Activated CD8-positive, alpha-beta memory T cell treated with anti-CD3 and anti-CD28 coated beads for 48 hours (primary cell): Measurements from ENCODE around the gene CEBPA.
"Not testable (repeated sequence)": the region's sequence is repeated elsewhere in the genome, so short reads cannot be mapped to it uniquely, and the experiment has no call there.

Source experiments
- DNase-seq, 3 experiments: peaks; one replicate each; pipeline ENCODE4 v3.0.0-alpha.2; 2020; ENCODE audit warnings: low read depth in 2 of 3, low spot score in 2 of 3

The CEBPA gene

DNA sequence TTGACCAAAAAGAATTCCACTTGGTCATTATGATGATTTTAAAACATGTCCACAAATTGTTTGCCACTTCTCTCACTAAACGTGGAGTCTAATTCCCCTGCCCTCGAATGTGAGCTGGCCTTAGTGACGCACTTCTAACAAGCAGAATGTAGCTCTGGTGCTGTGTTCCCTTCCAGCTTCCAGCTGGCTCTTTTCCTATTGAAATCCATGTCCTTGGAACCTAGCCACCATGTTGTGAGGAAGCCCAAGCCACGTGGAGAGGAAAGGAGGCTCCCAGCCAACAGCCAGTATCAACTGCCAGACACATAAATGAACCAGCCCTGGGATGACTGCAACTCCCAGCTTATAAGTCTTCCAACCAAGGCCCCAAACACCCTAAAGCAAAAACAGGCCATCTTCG lies 23.6 kb upstream of the CEBPA start:
- no peak for DNase-seq

DNA sequence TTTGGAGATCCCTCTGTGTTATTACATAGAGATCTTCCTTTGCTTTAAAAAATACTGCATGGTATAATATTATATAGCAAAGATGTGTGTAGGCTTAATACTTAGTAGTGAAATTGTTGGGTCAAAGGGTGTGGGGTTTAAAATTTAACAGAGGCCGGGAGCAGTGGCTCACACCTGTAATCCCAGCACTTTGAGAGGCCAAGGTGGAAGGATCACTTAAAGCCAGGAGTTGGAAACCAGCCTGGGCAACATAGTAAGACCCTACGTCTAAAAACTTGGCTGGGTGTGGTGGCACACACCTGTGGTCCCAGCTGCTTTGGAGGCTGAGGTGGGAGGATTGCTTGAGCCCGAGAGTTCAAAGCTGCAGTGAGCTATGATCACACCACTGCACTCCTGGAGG lies 22.3 kb upstream of the CEBPA start:
- no peak for DNase-seq

DNA sequence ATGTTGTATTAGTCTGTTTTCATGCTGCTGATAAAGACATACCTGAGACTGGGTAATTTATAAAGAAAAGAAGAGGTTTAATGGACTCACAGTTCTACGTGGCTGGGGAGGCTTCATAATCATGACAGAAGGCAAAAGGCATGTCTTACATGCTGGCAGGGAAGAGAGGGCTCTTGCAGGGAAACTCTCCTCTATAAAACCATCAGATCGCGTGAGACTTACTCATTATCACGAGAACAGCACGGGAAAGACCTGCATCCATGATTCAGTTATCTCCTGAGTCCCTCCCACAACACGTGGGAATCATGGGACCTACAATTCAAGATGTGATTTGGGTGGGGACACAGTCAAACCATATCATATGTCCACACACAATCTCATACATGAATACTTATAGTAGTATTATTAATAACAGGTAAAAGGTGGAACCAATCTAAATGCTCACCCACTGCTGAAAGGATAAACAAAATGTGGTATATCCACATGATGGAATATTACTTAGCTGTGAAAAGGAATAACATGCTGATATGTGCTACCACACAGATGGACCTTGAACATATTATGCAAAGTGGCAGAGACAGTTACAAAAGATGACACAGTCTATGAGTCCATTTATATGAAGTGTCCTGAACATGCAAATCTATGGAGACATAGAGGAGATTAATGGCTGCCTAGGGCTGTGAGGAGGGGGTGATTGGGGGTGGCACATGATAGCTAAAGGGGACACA lies 20.9 kb upstream of the CEBPA start:
- DNase-seq: no peak

DNA sequence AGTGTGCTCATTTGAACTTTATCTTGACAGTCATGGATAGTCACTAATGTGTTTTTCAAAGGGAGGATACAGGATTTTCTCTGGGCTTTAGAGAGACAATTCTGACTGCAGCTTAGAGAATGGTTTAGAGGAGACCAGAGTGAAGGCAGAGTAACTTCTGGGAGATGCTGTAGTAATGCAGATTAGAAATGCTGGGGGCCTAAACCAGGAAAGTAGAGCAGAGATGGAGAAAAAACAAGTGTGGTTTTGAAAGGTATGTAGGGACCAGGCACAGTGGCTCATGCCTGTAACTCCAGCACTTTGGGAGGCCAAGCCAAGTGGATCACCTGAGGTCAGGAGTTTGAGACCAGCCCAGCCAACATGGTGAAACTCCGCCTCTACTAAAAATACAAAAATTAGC lies 18.3 kb upstream of the CEBPA start:
- no peak for DNase-seq

- DNase-seq: not testable (repeated sequence)
Measured at GRCh38 chr19:33317991-33318390, 15.7 kb upstream of the CEBPA start.

DNA sequence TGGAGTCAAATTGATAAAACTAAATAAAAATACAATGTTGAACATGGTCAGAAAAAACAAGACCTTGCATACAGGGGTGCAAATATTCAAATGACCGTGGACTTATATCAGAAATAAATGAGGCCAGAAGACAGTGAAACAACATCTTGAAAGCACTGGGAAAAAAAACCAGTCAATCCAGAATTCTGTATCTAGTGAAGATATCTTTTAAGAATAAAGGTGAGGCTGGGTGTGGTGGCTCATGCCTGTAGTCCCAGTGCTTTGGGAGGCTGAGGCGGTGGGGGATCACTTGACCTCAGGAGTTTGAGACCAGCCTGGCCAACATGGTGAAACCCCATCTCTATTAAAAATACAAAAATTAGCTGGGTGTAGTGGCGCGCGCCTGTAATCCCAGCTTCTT lies 15.2 kb upstream of the CEBPA start:
- DNase-seq: no peak

DNA sequence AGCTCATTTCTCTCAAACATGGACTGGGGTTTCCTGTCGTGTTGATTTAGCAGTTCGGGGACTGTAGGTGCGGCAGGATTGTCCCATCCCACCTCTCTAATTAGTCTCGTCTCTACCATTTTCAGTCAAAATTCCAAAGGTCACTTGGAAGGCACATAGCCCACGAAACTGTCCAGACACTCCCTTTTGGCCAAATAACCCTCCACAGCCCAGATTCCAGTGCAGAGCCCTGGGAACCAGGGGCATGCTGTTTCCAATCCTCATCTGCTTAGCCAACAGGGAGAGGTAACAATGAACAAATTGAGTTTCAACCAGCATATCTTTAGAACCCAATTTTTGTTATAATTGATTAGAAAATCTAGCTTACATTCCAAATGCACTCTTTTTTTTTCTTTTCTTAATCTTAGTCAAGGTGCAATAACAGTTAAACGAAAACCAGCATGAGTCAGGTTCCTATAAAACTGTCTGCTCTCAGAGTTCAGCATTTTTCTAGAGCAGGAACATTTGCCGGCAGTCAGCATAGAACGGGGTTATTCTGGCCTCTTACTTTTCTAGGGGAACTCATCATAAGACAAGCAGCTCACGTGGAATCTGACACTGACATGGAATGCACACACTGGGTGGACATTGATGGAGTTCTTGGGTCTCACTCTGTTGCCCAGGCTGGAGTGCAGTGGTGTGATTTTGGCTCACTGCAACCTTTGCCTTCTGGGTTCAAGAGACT lies 14.4 kb upstream of the CEBPA start:
- no peak for DNase-seq

DNA sequence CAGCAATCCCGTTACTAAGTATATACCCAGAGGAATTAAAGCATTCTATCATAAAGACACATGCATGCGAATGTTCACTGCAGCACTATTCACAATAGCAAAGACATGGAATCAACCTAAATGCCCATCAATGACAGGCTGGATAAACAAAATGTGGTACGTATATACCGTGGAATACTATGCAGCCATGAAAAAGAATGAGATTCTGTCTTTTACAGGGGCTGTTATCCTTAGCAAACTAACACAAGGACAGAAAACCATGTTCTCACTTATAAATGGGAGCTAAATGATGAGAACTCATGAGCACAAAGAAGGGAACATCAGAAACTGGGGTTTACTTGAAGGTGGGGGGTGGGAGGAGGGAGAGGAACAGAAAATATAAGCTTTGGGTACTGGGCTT lies 10.5 kb upstream of the CEBPA start:
- DNase-seq: not testable (repeated sequence)

DNA sequence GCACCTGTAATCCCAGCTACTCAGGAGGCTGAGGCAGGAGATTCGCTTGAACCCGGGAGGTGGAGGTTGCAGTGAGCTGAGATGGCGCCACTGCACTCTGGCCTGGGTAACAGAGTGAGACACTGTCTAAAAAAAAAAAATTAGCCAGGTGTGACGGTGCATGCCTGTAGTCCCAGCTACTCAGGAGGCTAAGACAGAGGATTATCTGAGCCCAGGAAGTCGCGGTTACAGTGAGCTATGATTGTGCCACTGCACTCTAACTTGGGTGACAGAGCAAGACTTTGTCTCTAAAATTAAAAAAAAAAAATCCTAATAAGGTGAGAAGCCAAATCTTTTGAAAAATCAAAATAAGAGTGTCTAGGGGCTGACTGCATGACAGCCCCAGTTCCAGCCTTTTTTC lies 9.7 kb upstream of the CEBPA start:
- DNase-seq: no peak

GRCh38 chr19:33311326-33311682 lies 9.0 kb upstream of the CEBPA start:
- DNase-seq: no peak

DNA sequence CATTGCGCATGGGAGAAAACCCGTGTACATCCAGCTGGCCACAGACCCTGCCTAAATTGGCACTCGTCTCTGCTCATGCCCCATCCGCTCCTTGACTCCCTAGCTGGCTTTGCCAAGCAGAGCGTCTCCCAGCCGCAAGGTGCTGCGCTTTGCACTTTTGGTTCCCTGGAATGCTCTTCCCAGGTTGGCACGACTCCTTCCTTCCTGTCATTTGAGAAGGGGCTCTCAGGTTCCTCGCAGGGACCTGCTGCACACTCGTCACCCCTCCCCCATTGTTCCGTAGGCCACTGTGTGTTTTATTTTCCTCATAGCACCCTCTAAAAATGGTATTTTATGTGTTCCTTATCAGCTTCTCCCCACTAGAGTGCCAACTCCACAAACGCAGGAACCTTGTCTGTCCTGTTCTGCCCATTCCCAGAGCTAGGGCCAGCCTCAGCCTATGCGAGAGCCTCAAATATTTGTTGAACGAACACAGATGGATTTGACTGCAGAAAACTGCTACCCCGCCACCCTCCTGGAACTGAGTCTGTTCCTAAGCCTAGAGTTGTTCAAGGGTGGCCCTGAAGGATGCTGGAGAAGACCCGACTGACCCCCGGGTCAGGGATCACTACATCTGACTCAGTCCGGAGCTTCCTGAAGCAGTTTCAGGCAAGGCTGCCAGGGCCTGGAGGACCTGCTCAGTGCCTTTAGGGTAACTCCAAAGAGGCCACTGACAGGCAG lies 8.4 kb upstream of the CEBPA start:
- no peak for DNase-seq

- no peak for DNase-seq
Measured at GRCh38 chr19:33309826-33310225, 7.5 kb upstream of the CEBPA start.

DNA sequence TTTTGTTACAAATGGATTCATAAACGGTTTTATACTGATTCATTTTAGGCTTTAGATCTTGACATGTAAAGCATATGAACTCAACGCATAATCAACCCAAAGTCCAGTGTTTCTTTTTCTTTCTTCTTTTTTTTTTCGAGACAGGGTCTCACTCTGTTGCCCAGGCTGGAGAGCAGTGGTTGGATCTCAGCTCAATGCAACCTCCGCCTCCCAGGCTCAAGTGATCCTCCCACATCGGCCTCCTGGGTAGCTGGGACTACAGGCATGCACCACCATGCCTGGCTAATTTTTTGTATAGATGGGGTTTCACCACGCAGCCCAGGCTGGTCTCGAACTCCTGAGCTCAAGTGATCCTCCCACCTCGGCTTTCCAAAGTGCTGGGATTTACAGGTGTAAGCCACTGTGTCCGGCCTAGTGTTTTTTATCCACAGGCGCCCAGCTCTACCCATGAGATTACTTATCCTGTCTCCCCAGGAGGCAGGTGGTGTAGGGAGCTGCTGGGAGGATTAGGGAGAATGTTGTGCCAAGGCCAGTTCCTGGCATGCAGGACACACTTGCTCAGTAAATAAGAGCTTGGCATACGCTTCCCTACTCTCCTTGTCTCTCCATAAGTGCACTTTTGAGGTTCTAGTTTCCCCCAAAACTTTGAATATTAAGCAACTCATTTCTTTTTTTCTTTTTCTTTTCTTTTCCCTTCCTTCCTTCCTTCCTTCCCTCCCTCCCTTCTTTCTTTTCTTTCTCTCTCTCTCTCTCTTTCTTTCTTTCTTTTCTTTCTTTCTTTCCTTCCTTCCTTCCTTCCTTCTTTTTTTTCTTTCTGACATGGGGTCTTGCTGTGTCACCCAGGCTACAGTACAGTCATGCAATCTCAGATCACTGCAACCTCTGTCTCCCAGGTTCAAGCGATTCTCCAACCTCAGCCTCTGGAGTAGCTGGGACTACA lies 4.8 kb upstream of the CEBPA start:
- DNase-seq: no peak

DNA sequence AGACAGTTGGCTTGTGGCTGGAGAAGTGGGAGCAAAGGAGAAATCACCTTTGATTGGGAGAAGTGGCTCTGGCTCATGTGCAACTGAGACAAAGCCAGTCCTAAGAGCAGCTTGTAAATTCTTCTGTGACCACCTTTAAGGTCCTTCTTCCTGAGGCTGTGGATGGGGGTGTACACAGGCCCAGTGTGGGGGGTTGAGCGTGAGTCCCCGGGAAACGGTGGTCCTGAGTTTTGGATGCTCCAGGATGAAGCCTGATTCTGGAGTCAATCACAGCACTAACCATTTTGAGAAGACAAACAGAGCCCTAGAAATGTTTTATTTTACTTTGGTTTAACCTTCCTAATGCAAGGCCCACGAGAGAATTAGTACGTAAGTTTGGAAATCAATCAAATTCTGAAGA lies 3.9 kb upstream of the CEBPA start:
- no peak for DNase-seq

- DNase-seq: no peak
Measured at GRCh38 chr19:33304760-33305647, 2.7 kb upstream of the CEBPA start.

DNA sequence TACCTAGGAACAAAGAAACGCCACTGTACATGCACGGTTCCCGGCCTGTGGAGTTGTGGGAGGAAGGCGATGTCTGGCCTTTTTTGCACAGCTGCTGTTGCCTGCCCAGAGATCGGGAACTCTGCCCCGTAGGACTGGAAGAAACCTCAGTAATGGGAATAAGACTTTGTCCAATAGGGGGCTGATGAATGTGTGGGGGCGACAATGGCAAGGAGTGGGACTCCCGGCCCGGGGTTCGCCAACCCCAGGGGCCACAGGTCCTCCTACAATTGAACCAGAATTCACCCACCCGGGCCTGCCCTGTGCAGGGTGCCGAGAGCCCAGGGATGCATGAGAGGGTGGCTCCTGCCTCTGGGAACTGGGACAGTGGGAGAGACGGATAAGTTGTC lies 2.0 kb upstream of the CEBPA start:
- no peak for DNase-seq

GRCh38 chr19:33303791-33304345 lies 1.5 kb upstream of the CEBPA start:
- no peak for DNase-seq

- DNase-seq: no peak
Measured at GRCh38 chr19:33302974-33303790, 848 bp upstream of the CEBPA start.

GRCh38 chr19:33301900-33302174 lies 497 bp downstream of the CEBPA start:
- DNase-seq: no peak
